D721Med (cell line): ENCODE measurements around the gene BRD1.

Source experiments
- DNase-seq: peaks from one replicate; pipeline ENCODE4 v3.0.0; 2011; ENCODE audit warnings: low spot score; ENCODE audit not compliant: insufficient read length
- FAIRE-seq: peaks from 2 replicates; lab custom pipeline; 2011; peaks lifted over from hg19 to GRCh38; lab: Jason Lieb, UNC
- CTCF ChIP-seq: IDR thresholded peaks from 2 replicates; pipeline ENCODE4 v1.5.1; 2012; ENCODE audit warnings: mild to moderate bottlenecking, control low read depth; ENCODE audit not compliant: insufficient read depth; ENCODE audit errors: missing control alignments

BRD1 gene

GRCh38 chr22:49755631-49756001 lies 72.1 kb downstream of the BRD1 start:
- FAIRE-seq (no peak), DNase-seq (no peak)
- no peak for TF ChIP-seq CTCF

GRCh38 chr22:49754696-49755630 lies 72.7 kb downstream of the BRD1 start:
- DNase-seq (no peak), FAIRE-seq (no peak)

GRCh38 chr22:49753961-49754695 lies 73.5 kb downstream of the BRD1 start:
- FAIRE-seq (no peak), DNase-seq (no peak)
- no peak for TF ChIP-seq CTCF

More at GRCh38 chr22:49754696-49755630, 72.7 kb downstream of the BRD1 start:
- no peak for TF ChIP-seq CTCF

GRCh38 chr22:49753276-49753890 lies 74.3 kb downstream of the BRD1 start:
- no peak for DNase-seq
- no peak for FAIRE-seq
- no peak for TF ChIP-seq CTCF

GRCh38 chr22:49752598-49753091 lies 75.0 kb downstream of the BRD1 start:
- DNase-seq (no peak), FAIRE-seq (no peak)
- TF ChIP-seq CTCF, result no peak

- DNase-seq, result no peak
- no peak for FAIRE-seq
- no peak for TF ChIP-seq CTCF
Measured at GRCh38 chr22:49751966-49752597, 75.6 kb downstream of the BRD1 start.
